MM.1S (cell line): ENCODE measurements around the gene IREB2.

ENCODE experiments used
- CTCF ChIP-seq: fragments of 300-600 bp; sonication (generic); IDR thresholded peaks from 2 replicates; pipeline ENCODE4 v1.5.1; 2016; ENCODE audit warnings: antibody characterized with exemption, low read length, mixed read lengths
- EZH2 ChIP-seq: fragments of 300-600 bp; sonication (generic); optimal IDR thresholded peaks from 2 replicates; pipeline ENCODE3; 2017; ENCODE audit warnings: low read depth, mild to moderate bottlenecking, antibody characterized with exemption, low read length, mixed read lengths
- EZH2phosphoT487 ChIP-seq: fragments of 300-600 bp; sonication (generic); IDR thresholded peaks from 2 replicates; pipeline ENCODE4 v1.6.1; 2018; ENCODE audit warnings: antibody characterized with exemption, low read length

DNA sequence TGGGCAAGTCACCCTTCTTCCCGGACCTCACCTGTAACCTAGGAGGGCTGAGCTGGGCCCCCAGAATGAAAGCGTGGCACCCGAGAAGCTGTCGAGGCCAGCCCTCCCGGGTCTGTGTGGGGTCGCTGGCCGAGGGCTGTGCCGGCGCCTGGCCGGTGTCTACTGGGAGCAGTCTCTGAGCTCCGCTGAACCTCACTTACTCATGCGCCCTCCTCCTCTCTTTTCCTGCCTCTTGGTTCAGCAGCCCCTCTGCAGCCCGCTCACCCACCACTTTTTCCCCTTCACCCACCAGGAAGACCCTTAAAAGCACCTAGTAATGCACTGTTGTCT, 69.8 kb downstream of the IREB2 start:
- TF ChIP-seq CTCF: no peak
- no peak for TF ChIP-seq EZH2phosphoT487
- TF ChIP-seq EZH2: no peak
